RWPE2 (cell line): ENCODE data around the gene EPB41L2.

Experiments
- ATAC-seq: fragments of 200-7000 bp; cut with Tn5 transposase; 3 replicates; pipeline ENCODE4 v1.9.1; 2021; ENCODE audit warnings: low read depth
- DNase-seq: peaks from one replicate; pipeline ENCODE4 v3.0.0-alpha.2; 2020; ENCODE audit warnings: low spot score
- H3K27ac ChIP-seq: fragments of 450-650 bp; 2 replicates; pipeline ENCODE4 v1.5.1; 2017; ENCODE audit warnings: mild to moderate bottlenecking; ENCODE audit not compliant: poor library complexity, severe bottlenecking
- H3K27me3 ChIP-seq: fragments of 250-450 bp; sonication (Bioruptor Pico); 2 replicates; pipeline ENCODE4 v1.5.1; 2021; ENCODE audit warnings: mild to moderate bottlenecking, moderate library complexity; ENCODE audit not compliant: insufficient read depth, poor library complexity, severe bottlenecking
- H3K36me3 ChIP-seq: fragments of 250-450 bp; sonication (Bioruptor Pico); 2 replicates; pipeline ENCODE4 v1.5.1; 2020; ENCODE audit warnings: low read depth, mild to moderate bottlenecking, moderate library complexity
- H3K4me1 ChIP-seq: fragments of 250-450 bp; sonication (Bioruptor Pico); 2 replicates; pipeline ENCODE4 v1.5.1; 2021; ENCODE audit warnings: mild to moderate bottlenecking, moderate library complexity; ENCODE audit not compliant: insufficient read depth, poor library complexity, severe bottlenecking
- H3K4me3 ChIP-seq: fragments of 250-450 bp; sonication (Bioruptor Pico); 2 replicates; pipeline ENCODE4 v1.5.1; 2021; ENCODE audit warnings: mild to moderate bottlenecking, moderate library complexity; ENCODE audit not compliant: severe bottlenecking
- H3K9me3 ChIP-seq: fragments of 250-450 bp; sonication (Bioruptor Pico); 2 replicates; pipeline ENCODE4 v1.5.1; 2021; ENCODE audit warnings: mild to moderate bottlenecking, moderate library complexity; ENCODE audit not compliant: severe bottlenecking
- CTCF ChIP-seq: fragments of 450-650 bp; IDR thresholded peaks from one replicate; pipeline ENCODE4 v1.5.1; 2017; ENCODE audit warnings: mild to moderate bottlenecking, moderate library complexity; ENCODE audit not compliant: poor library complexity, severe bottlenecking

Gene EPB41L2

GRCh38 chr6:130836055-130836640 lies 226.9 kb downstream of the EPB41L2 start:
- H3K27ac ChIP-seq: no peak overlapping the region
- H3K36me3 ChIP-seq: no peaks in the 10 kb centered on the region; the same call in 1 of the 2 replicates
- TF ChIP-seq CTCF: no peak
- DNase-seq (no peak), ATAC-seq (no peak)
- no peaks in the 10 kb centered on the region for H3K9me3 ChIP-seq
- H3K4me3 ChIP-seq: no peak overlapping the region
- no peaks in the 10 kb centered on the region for H3K27me3 ChIP-seq
- H3K4me1 ChIP-seq: no peaks in the 10 kb centered on the region

GRCh38 chr6:130834482-130835251 lies 228.4 kb downstream of the EPB41L2 start:
- TF ChIP-seq CTCF: no peak
- DNase-seq (no peak), ATAC-seq (no peak)
- no peak overlapping the region for H3K4me3 ChIP-seq
- H3K9me3 ChIP-seq: no peaks in the 10 kb centered on the region
- H3K27me3 ChIP-seq: no peaks in the 10 kb centered on the region
- no peaks in the 10 kb centered on the region for H3K36me3 ChIP-seq
- H3K27ac ChIP-seq: no peak overlapping the region
- no peaks in the 10 kb centered on the region for H3K4me1 ChIP-seq

GRCh38 chr6:130833569-130833968 lies 229.5 kb downstream of the EPB41L2 start:
- H3K27ac ChIP-seq: no peak overlapping the region
- no peak for TF ChIP-seq CTCF
- ATAC-seq: no peak

GRCh38 chr6:130831607-130832006 lies 231.4 kb downstream of the EPB41L2 start:
- no peak overlapping the region for H3K4me3 ChIP-seq
- DNase-seq: no peak
- TF ChIP-seq CTCF: no peak
- H3K9me3 ChIP-seq: no peaks in the 10 kb centered on the region
- H3K36me3 ChIP-seq: no peaks in the 10 kb centered on the region
- H3K4me1 ChIP-seq: no peaks in the 10 kb centered on the region
- ATAC-seq: no peak
- H3K27me3 ChIP-seq: no peaks in the 10 kb centered on the region
- no peak overlapping the region for H3K27ac ChIP-seq

More at GRCh38 chr6:130833569-130833968, 229.5 kb downstream of the EPB41L2 start:
- Histone ChIP-seq H3K27me3 (no peaks in the 10 kb centered on the region), H3K4me1 (no peaks in the 10 kb centered on the region), H3K4me3 (no peak overlapping the region), H3K9me3 (no peaks in the 10 kb centered on the region), H3K36me3 (no peaks in the 10 kb centered on the region)
- no peak for DNase-seq
